Panc1 (cell line): ENCODE results near the gene DDAH1. TPM values are rescaled to one million over a fixed set of nuclear protein-coding genes. Genes with fewer than 3 reads are reported as not detected.

ENCODE experiments used
- ATAC-seq: fragments of 200-7000 bp; cut with Tn5 transposase; 2 replicates; pipeline ENCODE4 v1.9.1; 2020; ENCODE audit warnings: mild to moderate bottlenecking, moderate library complexity
- BruUV-seq: library from RNA; stranded (reverse); fragments of 400-500 nt; replicated peaks from 2 replicates; lab custom pipeline; 2021; lab: Mats Ljungman, UMichigan
- CTCF ChIA-PET: fragments of 300-600 bp; sonication (Branson Sonifier 250); formaldehyde crosslinking; loops from one replicate; lab custom pipeline; 2022; ENCODE audit warnings: antibody characterized with exemption; lab: Charles Lee
- POLR2A ChIA-PET: fragments of 300-600 bp; sonication (Branson Sonifier 250); formaldehyde crosslinking; loops from one replicate; lab custom pipeline; 2022; ENCODE audit warnings: antibody characterized with exemption; lab: Charles Lee
- DNase-seq: peaks from one replicate; pipeline ENCODE4 v3.0.0-alpha.2; 2010; ENCODE audit warnings: low read depth, low spot score
- H3K27ac ChIP-seq: 2 replicates; pipeline ENCODE4 v1.5.1; 2011; ENCODE audit warnings: mild to moderate bottlenecking, low read length, inconsistent platforms
- H3K27me3 ChIP-seq: fragments of 200-500 bp; sonication (Bioruptor generic); 2 replicates; pipeline ENCODE4 v1.6.0; 2014; ENCODE audit warnings: low read length, inconsistent platforms; ENCODE audit not compliant: control insufficient read depth, insufficient read depth
- H3K36me3 ChIP-seq: fragments of 200-500 bp; sonication (Bioruptor generic); 2 replicates; pipeline ENCODE4 v1.5.1; 2014; ENCODE audit warnings: inconsistent platforms, mild to moderate bottlenecking, low read length, moderate library complexity; ENCODE audit not compliant: control insufficient read depth, insufficient read depth
- H3K4me1 ChIP-seq: 2 replicates; pipeline ENCODE4 v1.5.1; 2011; ENCODE audit warnings: inconsistent platforms, mild to moderate bottlenecking, low read length, moderate library complexity; ENCODE audit not compliant: control insufficient read depth, insufficient read depth
- H3K4me3 ChIP-seq, 2 experiments: 2 replicates each; pipeline ENCODE4 v1.5.1; 2011 to 2012; ENCODE audit warnings: low read depth in 2 of 2, low read length in 2 of 2, mild to moderate bottlenecking in 2 of 2, inconsistent platforms in 1 of 2, moderate library complexity in 1 of 2
- H3K9me3 ChIP-seq: fragments of 200-500 bp; sonication (Bioruptor generic); 2 replicates; pipeline ENCODE4 v1.5.1; 2014; ENCODE audit warnings: low read depth, mild to moderate bottlenecking, inconsistent platforms, low read length, moderate library complexity; ENCODE audit not compliant: control insufficient read depth, insufficient read depth
- POLR2AphosphoS5 ChIP-seq: IDR thresholded peaks from 2 replicates; pipeline ENCODE4 v1.6.1; 2012; ENCODE audit warnings: mild to moderate bottlenecking, low read depth, low read length, moderate library complexity
- SIN3A ChIP-seq: IDR thresholded peaks from 2 replicates; pipeline ENCODE4 v1.6.1; 2012; ENCODE audit warnings: low read depth, mild to moderate bottlenecking, low read length, moderate library complexity, borderline replicate concordance; ENCODE audit not compliant: insufficient read depth
- TCF7L2 ChIP-seq: IDR thresholded peaks from 2 replicates; pipeline ENCODE4 v1.6.1; 2011; ENCODE audit warnings: mild to moderate bottlenecking, low read depth, low read length, inconsistent platforms
- in situ Hi-C: cut with HindIII; loops from 2 replicates; pipeline ENCODE4 v1.10.0; 2016; ENCODE audit warnings: low sequenced_read_pairs, low pct_unique_long_range_greater_than_20kb
- intact Hi-C: fragments of 100-400 bp; cut with micrococcal nuclease; formaldehyde crosslinking; loops from one replicate; pipeline ENCODE4 v1.10.0; 2022; ENCODE audit not compliant: unreplicated experiment
- total RNA-seq: library from RNA; stranded (reverse); gene quantifications from one replicate; pipeline ENCODE4 v1.2.1, GENCODE V29; 2021; ENCODE audit not compliant: unreplicated experiment
- TF ChIP-seq, protein P1 (sequence below): fragments of 450-650 bp; IDR thresholded peaks from 2 replicates; pipeline ENCODE4 v1.5.1; 2017; ENCODE audit warnings: mild to moderate bottlenecking
- TF ChIP-seq, protein P2 (sequence below), 2 experiments: IDR thresholded peaks; 2 replicates each; pipeline ENCODE4 v1.6.1; 2011 to 2012; ENCODE audit warnings: low read depth in 2 of 2, control low read depth in 1 of 2, low read length in 1 of 2, mild to moderate bottlenecking in 1 of 2, moderate library complexity in 1 of 2; ENCODE audit not compliant: insufficient read depth in 1 of 2

DDAH1 gene
- total RNA-seq, 1 experiment from 2014 or later: 85.4 TPM

DNA sequence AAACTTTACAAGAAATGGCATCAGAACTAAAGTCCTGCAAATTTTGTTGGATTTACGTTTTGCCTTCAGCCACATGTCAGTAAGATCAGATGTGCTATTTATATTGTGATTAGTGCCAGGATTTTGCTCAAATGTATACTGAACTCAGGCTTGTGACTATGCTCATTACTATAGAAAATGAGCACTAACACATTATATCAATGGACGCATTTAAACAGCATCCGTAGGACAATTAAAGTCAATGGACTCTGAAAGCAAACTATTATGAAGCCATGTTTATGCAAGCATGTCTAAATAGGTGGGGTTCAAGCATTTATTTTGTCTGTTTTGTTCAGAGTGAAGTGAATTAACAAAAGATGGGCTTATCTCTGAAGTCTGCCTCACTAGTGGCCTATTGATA, 20.6 kb upstream of the DDAH1 start:
- CTCF ChIA-PET: no interaction called here
- DNase-seq: no peak
- H3K27me3 ChIP-seq: no peaks in the 10 kb centered on the region
- no peak overlapping the region for H3K27ac ChIP-seq
- H3K4me3 ChIP-seq: no peak overlapping the region
- no peaks in the 10 kb centered on the region for H3K36me3 ChIP-seq
- no TSS peak for BruUV-seq
- POLR2A ChIA-PET: interaction anchor here (0.6 to 0.7 kb wide), 2 partner anchors 200 to 423 kb away, joined by 3 read pairs; a partner anchor contains a TSS
- intact Hi-C loops (no loop called here), in situ Hi-C loops (no loop called here)
- TF ChIP-seq POLR2AphosphoS5: no peak
- TF ChIP-seq, protein P1, sequence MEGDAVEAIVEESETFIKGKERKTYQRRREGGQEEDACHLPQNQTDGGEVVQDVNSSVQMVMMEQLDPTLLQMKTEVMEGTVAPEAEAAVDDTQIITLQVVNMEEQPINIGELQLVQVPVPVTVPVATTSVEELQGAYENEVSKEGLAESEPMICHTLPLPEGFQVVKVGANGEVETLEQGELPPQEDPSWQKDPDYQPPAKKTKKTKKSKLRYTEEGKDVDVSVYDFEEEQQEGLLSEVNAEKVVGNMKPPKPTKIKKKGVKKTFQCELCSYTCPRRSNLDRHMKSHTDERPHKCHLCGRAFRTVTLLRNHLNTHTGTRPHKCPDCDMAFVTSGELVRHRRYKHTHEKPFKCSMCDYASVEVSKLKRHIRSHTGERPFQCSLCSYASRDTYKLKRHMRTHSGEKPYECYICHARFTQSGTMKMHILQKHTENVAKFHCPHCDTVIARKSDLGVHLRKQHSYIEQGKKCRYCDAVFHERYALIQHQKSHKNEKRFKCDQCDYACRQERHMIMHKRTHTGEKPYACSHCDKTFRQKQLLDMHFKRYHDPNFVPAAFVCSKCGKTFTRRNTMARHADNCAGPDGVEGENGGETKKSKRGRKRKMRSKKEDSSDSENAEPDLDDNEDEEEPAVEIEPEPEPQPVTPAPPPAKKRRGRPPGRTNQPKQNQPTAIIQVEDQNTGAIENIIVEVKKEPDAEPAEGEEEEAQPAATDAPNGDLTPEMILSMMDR: no peak
- TF ChIP-seq TCF7L2: no peak
- no peak for ATAC-seq
- H3K4me1 ChIP-seq: no peaks in the 10 kb centered on the region
- H3K9me3 ChIP-seq: no peaks in the 10 kb centered on the region

DNA sequence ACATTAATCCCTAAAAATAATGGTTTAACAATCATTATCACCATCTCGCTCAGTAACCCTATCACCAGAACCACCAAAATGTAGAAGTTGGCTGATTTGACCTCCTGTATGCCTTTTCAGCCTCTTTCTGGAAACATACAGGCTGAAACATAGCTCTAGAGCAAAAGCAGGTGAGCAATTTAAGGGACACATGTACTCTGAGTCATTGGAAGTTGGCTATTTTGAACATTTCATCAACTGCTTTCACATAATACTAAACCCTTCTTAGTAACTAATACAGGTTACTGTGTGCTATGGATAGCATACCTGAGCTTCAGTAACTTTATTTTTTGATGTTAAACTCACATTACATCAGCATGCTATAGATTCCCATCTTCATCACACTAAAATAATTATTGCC, 19.8 kb upstream of the DDAH1 start:
- no peak for DNase-seq
- TF ChIP-seq, protein P1: no peak
- TF ChIP-seq SIN3A: no peak
- TF ChIP-seq POLR2AphosphoS5: no peak
- intact Hi-C loops (no loop called here), in situ Hi-C loops (no loop called here)
- no peaks in the 10 kb centered on the region for H3K4me1 ChIP-seq
- no peaks in the 10 kb centered on the region for H3K9me3 ChIP-seq
- no peak overlapping the region for H3K4me3 ChIP-seq
- no peaks in the 10 kb centered on the region for H3K27me3 ChIP-seq
- ChIA-PET CTCF (interaction anchor here (0.7 kb wide), 1 partner anchor 11 kb away, joined by 3 read pairs; no protein-coding TSS in a partner anchor), POLR2A (no interaction called here)
- no peak for ATAC-seq
- BruUV-seq: no TSS peak
- no peaks in the 10 kb centered on the region for H3K36me3 ChIP-seq
- H3K27ac ChIP-seq: peak overlapping the region; percentile 5; the same call in 1 of the 2 replicates

DNA sequence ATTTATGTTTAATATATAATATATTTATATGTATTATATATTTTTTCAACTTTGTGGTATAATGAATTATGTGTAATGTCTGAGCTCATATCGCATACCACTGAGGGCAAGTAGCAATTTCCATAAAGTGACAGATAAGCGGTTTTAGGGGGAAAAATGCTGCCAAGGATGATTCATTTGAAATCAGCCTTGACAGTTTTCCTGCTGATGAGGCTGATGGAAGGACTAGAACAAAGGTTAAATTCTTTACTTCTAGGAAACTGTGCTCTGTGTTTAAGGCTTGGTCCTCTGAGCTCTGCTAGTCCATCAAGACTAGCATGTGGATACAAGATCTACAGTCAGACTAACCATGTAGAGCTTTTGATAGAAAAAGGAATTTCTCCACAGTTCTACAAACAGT, 19.3 kb upstream of the DDAH1 start:
- 0 out of 2 replicates have a peak overlapping the region, but pooled peaks have one; percentile 5 for H3K27ac ChIP-seq
- no TSS peak for BruUV-seq
- intact Hi-C loops (no loop called here), in situ Hi-C loops (no loop called here)
- H3K4me3 ChIP-seq: no peak overlapping the region
- no peaks in the 10 kb centered on the region for H3K4me1 ChIP-seq
- TF ChIP-seq, protein P1: no peak
- TF ChIP-seq, protein P2, sequence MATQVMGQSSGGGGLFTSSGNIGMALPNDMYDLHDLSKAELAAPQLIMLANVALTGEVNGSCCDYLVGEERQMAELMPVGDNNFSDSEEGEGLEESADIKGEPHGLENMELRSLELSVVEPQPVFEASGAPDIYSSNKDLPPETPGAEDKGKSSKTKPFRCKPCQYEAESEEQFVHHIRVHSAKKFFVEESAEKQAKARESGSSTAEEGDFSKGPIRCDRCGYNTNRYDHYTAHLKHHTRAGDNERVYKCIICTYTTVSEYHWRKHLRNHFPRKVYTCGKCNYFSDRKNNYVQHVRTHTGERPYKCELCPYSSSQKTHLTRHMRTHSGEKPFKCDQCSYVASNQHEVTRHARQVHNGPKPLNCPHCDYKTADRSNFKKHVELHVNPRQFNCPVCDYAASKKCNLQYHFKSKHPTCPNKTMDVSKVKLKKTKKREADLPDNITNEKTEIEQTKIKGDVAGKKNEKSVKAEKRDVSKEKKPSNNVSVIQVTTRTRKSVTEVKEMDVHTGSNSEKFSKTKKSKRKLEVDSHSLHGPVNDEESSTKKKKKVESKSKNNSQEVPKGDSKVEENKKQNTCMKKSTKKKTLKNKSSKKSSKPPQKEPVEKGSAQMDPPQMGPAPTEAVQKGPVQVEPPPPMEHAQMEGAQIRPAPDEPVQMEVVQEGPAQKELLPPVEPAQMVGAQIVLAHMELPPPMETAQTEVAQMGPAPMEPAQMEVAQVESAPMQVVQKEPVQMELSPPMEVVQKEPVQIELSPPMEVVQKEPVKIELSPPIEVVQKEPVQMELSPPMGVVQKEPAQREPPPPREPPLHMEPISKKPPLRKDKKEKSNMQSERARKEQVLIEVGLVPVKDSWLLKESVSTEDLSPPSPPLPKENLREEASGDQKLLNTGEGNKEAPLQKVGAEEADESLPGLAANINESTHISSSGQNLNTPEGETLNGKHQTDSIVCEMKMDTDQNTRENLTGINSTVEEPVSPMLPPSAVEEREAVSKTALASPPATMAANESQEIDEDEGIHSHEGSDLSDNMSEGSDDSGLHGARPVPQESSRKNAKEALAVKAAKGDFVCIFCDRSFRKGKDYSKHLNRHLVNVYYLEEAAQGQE (IDR thresholded peaks at IDR 0.05; ENCODE audit: insufficient read depth in 1 of 2, low read depth in 2 of 2, low read length in 1 of 2): no peak
- TF ChIP-seq POLR2AphosphoS5 (no peak), TCF7L2 (no peak), SIN3A (no peak)
- no peaks in the 10 kb centered on the region for H3K36me3 ChIP-seq
- ChIA-PET CTCF (interaction anchor here (0.6 to 0.7 kb wide), 2 partner anchors 11 to 128 kb away, joined by 3 read pairs; no protein-coding TSS in a partner anchor), POLR2A (interaction anchor here (0.6 kb wide), 1 partner anchor 16 kb away, joined by 4 read pairs; no protein-coding TSS in a partner anchor)
- no peaks in the 10 kb centered on the region for H3K27me3 ChIP-seq
- no peaks in the 10 kb centered on the region for H3K9me3 ChIP-seq
- ATAC-seq: no peak
- no peak for DNase-seq
